ENCODE data around the gene PAK4. TPM values are rescaled to one million over a fixed set of nuclear protein-coding genes. Genes with fewer than 3 reads are reported as not detected.

PAK4 gene
- polyA plus RNA-seq, 1 donor (not counting 4 experiments of a cell fraction or from before 2014, with no cell fraction given): 11.2 TPM

- TF ChIP-seq EZH2 (IDR thresholded peaks at IDR 0.05; ENCODE audit: low read length) (no peak), CTCF (optimal IDR thresholded peaks at IDR 0.05 in 1 of 3, IDR thresholded peaks at IDR 0.05 in 1 of 3, conservative IDR thresholded peaks at IDR 0.05 in 1 of 3; ENCODE audit: extremely low read depth in 1 of 3, insufficient read depth in 2 of 3, low read length in 3 of 3) (no peak)
- dilution Hi-C loops (cut with MboI; ENCODE audit: extremely low pct_ligation_motif_present, low sequenced_read_pairs): no loop called here
- peaks cover 7% of the 10 kb centered on the region for H3K27me3 ChIP-seq (ENCODE audit: control insufficient read depth, extremely low read depth, insufficient read depth, low read length)
Observed at GRCh38 chr19:39099341-39099740, 26.2 kb upstream of the PAK4 start.

GRCh38 chr19:39100500-39101166, 25.0 kb upstream of the PAK4 start:
- FAIRE-seq (no peak), DNase-seq (ENCODE audit: low read depth, low spot score) (no peak)
- Histone ChIP-seq H2AFZ (ENCODE audit: control insufficient read depth, low read length) (no peak overlapping the region), H3K4me1 (ENCODE audit: control insufficient read depth, extremely low read depth, insufficient read depth, low read length) (no peaks in the 10 kb centered on the region), H3K9me1 (ENCODE audit: control insufficient read depth, extremely low read depth, insufficient read depth, low read length) (no peaks in the 10 kb centered on the region), H3K4me3 (ENCODE audit: control insufficient read depth in 2 of 3, extremely low read depth in 1 of 3, insufficient read depth in 2 of 3, low read depth in 1 of 3, low read length in 3 of 3) (no peak overlapping the region), H3K27me3 (ENCODE audit: control insufficient read depth, extremely low read depth, insufficient read depth, low read length) (peaks cover 7% of the 10 kb centered on the region), H3K9me3 (ENCODE audit: control insufficient read depth, low read depth, low read length) (no peaks in the 10 kb centered on the region), H3K79me2 (ENCODE audit: control insufficient read depth, insufficient read depth, low read length) (no peaks in the 10 kb centered on the region), H3K4me2 (ENCODE audit: control insufficient read depth, extremely low read depth, insufficient read depth, low read depth, low read length) (no peak overlapping the region), H3K36me3 (ENCODE audit: control insufficient read depth in 2 of 2, extremely low read depth in 1 of 2, insufficient read depth in 2 of 2, low read length in 2 of 2) (no peaks in the 10 kb centered on the region), H3K27ac (ENCODE audit: control insufficient read depth, insufficient read depth, low read length) (no peak overlapping the region), H3K9ac (ENCODE audit: control insufficient read depth, extremely low read depth, insufficient read depth, low read length) (no peak overlapping the region), H4K20me1 (ENCODE audit: control insufficient read depth, extremely low read depth, insufficient read depth, low read length) (no peaks in the 10 kb centered on the region)
- dilution Hi-C loops (cut with MboI; ENCODE audit: extremely low pct_ligation_motif_present, low sequenced_read_pairs): no loop called here
- no peak for TF ChIP-seq CTCF (optimal IDR thresholded peaks at IDR 0.05 in 1 of 3, IDR thresholded peaks at IDR 0.05 in 1 of 3, conservative IDR thresholded peaks at IDR 0.05 in 1 of 3; ENCODE audit: extremely low read depth in 1 of 3, insufficient read depth in 2 of 3, low read length in 3 of 3)
- no peak for TF ChIP-seq EZH2 (IDR thresholded peaks at IDR 0.05; ENCODE audit: low read length)

More at GRCh38 chr19:39099341-39099740, 26.2 kb upstream of the PAK4 start:
- Histone ChIP-seq H2AFZ (ENCODE audit: control insufficient read depth, low read length) (no peak overlapping the region), H3K27ac (ENCODE audit: control insufficient read depth, insufficient read depth, low read length) (no peak overlapping the region), H3K9me1 (ENCODE audit: control insufficient read depth, extremely low read depth, insufficient read depth, low read length) (no peaks in the 10 kb centered on the region), H3K79me2 (ENCODE audit: control insufficient read depth, insufficient read depth, low read length) (no peaks in the 10 kb centered on the region), H3K4me3 (ENCODE audit: control insufficient read depth in 2 of 3, extremely low read depth in 1 of 3, insufficient read depth in 2 of 3, low read depth in 1 of 3, low read length in 3 of 3) (no peak overlapping the region), H3K9ac (ENCODE audit: control insufficient read depth, extremely low read depth, insufficient read depth, low read length) (no peak overlapping the region), H3K9me3 (ENCODE audit: control insufficient read depth, low read depth, low read length) (no peaks in the 10 kb centered on the region), H3K36me3 (ENCODE audit: control insufficient read depth in 2 of 2, extremely low read depth in 1 of 2, insufficient read depth in 2 of 2, low read length in 2 of 2) (no peaks in the 10 kb centered on the region), H4K20me1 (ENCODE audit: control insufficient read depth, extremely low read depth, insufficient read depth, low read length) (no peaks in the 10 kb centered on the region), H3K4me2 (ENCODE audit: control insufficient read depth, extremely low read depth, insufficient read depth, low read depth, low read length) (no peak overlapping the region), H3K4me1 (ENCODE audit: control insufficient read depth, extremely low read depth, insufficient read depth, low read length) (no peaks in the 10 kb centered on the region)
- DNase-seq (ENCODE audit: low read depth, low spot score) (no peak), FAIRE-seq (no peak)
